Endothelial cell of umbilical vein (primary cell): ENCODE measurements around the gene GRK6. TPM values are rescaled to one million over a fixed set of nuclear protein-coding genes. Genes with fewer than 3 reads are reported as not detected.

Experiments
- BruUV-seq: library from RNA; stranded (reverse); fragments of 400-500 nt; replicated peaks from 2 replicates; lab custom pipeline; 2021; lab: Mats Ljungman, UMichigan
- CTCF ChIA-PET: fragments of 300-600, 350-600 bp; sonication (Branson Sonifier 250); formaldehyde crosslinking; loops from one replicate; lab custom pipeline; 2021; ENCODE audit warnings: antibody characterized with exemption, inconsistent platforms; lab: Charles Lee
- POLR2A ChIA-PET: fragments of 300-600, 350-600 bp; sonication (Branson Sonifier 250); formaldehyde crosslinking; loops from one replicate; lab custom pipeline; 2021; ENCODE audit warnings: antibody characterized with exemption, inconsistent platforms; lab: Charles Lee
- DNase-seq: peaks from one replicate; pipeline ENCODE4 v3.0.0-alpha.2; 2011; ENCODE audit warnings: low read depth, low spot score
- FAIRE-seq: peaks from 2 replicates; lab custom pipeline; 2011; peaks lifted over from hg19 to GRCh38; lab: Jason Lieb, UNC
- H2AFZ ChIP-seq: 2 replicates; pipeline ENCODE4 v1.6.0; 2012; ENCODE audit warnings: low read depth, low read length, control low read depth, inconsistent platforms
- H3K27ac ChIP-seq: 2 replicates; pipeline ENCODE4 v1.5.1; 2011; ENCODE audit warnings: low read depth, mild to moderate bottlenecking, control low read depth, low read length, moderate library complexity; ENCODE audit not compliant: insufficient read depth
- H3K27me3 ChIP-seq, 2 experiments: 2 replicates each; pipeline versions ENCODE4 v1.6.0 to v1.6.1; 2011; ENCODE audit warnings: low read length in 2 of 2, mixed read lengths in 1 of 2; ENCODE audit not compliant: control insufficient read depth in 2 of 2, insufficient read depth in 2 of 2
- H3K36me3 ChIP-seq, 2 experiments: 2 replicates in 1 of 2; 3 replicates in 1 of 2; pipeline ENCODE4 v1.5.1; 2011; ENCODE audit warnings: low read length in 2 of 2, mild to moderate bottlenecking in 1 of 2, moderate library complexity in 1 of 2; ENCODE audit not compliant: control insufficient read depth in 2 of 2, insufficient read depth in 2 of 2; ENCODE audit errors: extremely low read depth in 1 of 2
- H3K4me1 ChIP-seq: 3 replicates; pipeline ENCODE4 v1.5.1; 2011; ENCODE audit warnings: mild to moderate bottlenecking, low read length; ENCODE audit not compliant: control insufficient read depth, insufficient read depth; ENCODE audit errors: extremely low read depth
- H3K4me2 ChIP-seq: 2 replicates; pipeline ENCODE4 v1.6.1; 2011; ENCODE audit warnings: low read length, control low read depth, mixed read lengths; ENCODE audit not compliant: insufficient read depth
- H3K4me3 ChIP-seq, 3 experiments: fragments of 200-600 bp in 1 of 3; sonication (generic), shearing (Covaris generic) in 1 of 3; replicated peaks in 1 of 3; 2 replicates each; pipeline ENCODE4 v1.5.1; 2011 to 2016; ENCODE audit warnings: control low read depth in 3 of 3, low read length in 3 of 3, mild to moderate bottlenecking in 2 of 3, inconsistent platforms in 1 of 3, low read depth in 1 of 3, moderate library complexity in 1 of 3; ENCODE audit not compliant: insufficient read depth in 1 of 3
- H3K79me2 ChIP-seq: 2 replicates; pipeline ENCODE4 v1.6.0; 2012; ENCODE audit warnings: low read length, inconsistent platforms; ENCODE audit not compliant: control insufficient read depth, insufficient read depth
- H3K9ac ChIP-seq: replicated peaks from 2 replicates; pipeline ENCODE3; 2011; ENCODE audit warnings: low read length, control low read depth; ENCODE audit not compliant: insufficient read depth; ENCODE audit errors: extremely low read depth
- H3K9me1 ChIP-seq: replicated peaks from 3 replicates; pipeline ENCODE4 v1.6.0; 2011; ENCODE audit warnings: mild to moderate bottlenecking, low read length; ENCODE audit not compliant: control insufficient read depth, insufficient read depth; ENCODE audit errors: extremely low read depth
- H3K9me3 ChIP-seq: replicated peaks from 2 replicates; pipeline ENCODE4 v1.5.1; 2012; ENCODE audit warnings: low read length, inconsistent platforms; ENCODE audit not compliant: control insufficient read depth, insufficient read depth
- H4K20me1 ChIP-seq: replicated peaks from 2 replicates; pipeline ENCODE3; 2011; ENCODE audit warnings: mild to moderate bottlenecking, low read length; ENCODE audit not compliant: control insufficient read depth, insufficient read depth; ENCODE audit errors: extremely low read depth
- CTCF ChIP-seq, 2 donors: IDR thresholded peaks; 1 replicate in 1 of 2; 2 replicates in 1 of 2; pipeline ENCODE4 v1.5.1; 2011; ENCODE audit warnings: low read length in 2 of 2, mild to moderate bottlenecking in 2 of 2, moderate library complexity in 2 of 2, control low read depth in 1 of 2, inconsistent platforms in 1 of 2, low read depth in 1 of 2; ENCODE audit not compliant: insufficient read depth in 1 of 2; ENCODE audit errors: extremely low read depth in 1 of 2
- EZH2 ChIP-seq: IDR thresholded peaks from 2 replicates; pipeline ENCODE4 v1.6.1; 2012; ENCODE audit warnings: borderline replicate concordance, low read depth, mild to moderate bottlenecking, moderate library complexity, low read length, inconsistent platforms; ENCODE audit not compliant: severe bottlenecking
- FOS ChIP-seq: IDR thresholded peaks from 2 replicates; pipeline ENCODE4 v1.6.1; 2011; ENCODE audit warnings: mild to moderate bottlenecking, low read length, moderate library complexity, borderline replicate concordance; ENCODE audit not compliant: insufficient read depth
- GATA2 ChIP-seq: IDR thresholded peaks from 2 replicates; pipeline ENCODE4 v1.7.0; 2011; ENCODE audit warnings: low read depth, mild to moderate bottlenecking, moderate library complexity, mixed read lengths, low read length; ENCODE audit not compliant: insufficient read length, insufficient read depth
- JUN ChIP-seq: IDR thresholded peaks from 2 replicates; pipeline ENCODE4 v1.6.1; 2011; ENCODE audit warnings: borderline replicate concordance, low read depth; ENCODE audit not compliant: insufficient read length, insufficient read depth
- MAX ChIP-seq: IDR thresholded peaks from 2 replicates; pipeline ENCODE4 v1.6.1; 2011; ENCODE audit not compliant: insufficient read depth, insufficient read length
- MYC ChIP-seq: IDR thresholded peaks from one replicate; pipeline ENCODE4 v1.6.1; 2011; ENCODE audit warnings: mild to moderate bottlenecking, low read depth, low read length
- POLR2A ChIP-seq: IDR thresholded peaks from 2 replicates; pipeline ENCODE4 v1.6.1; 2012; ENCODE audit warnings: low read depth, mild to moderate bottlenecking, control low read depth, low read length
- POLR2AphosphoS5 ChIP-seq: IDR thresholded peaks from 2 replicates; pipeline ENCODE4 v1.6.1; 2012; ENCODE audit warnings: low read depth, mild to moderate bottlenecking, control low read depth, low read length, moderate library complexity; ENCODE audit not compliant: insufficient read depth
- dilution Hi-C: fragments of 300-500 bp; cut with MboI; formaldehyde crosslinking; loops from one replicate; pipeline ENCODE4 v1.15.0; 2019; ENCODE audit warnings: low sequenced_read_pairs; ENCODE audit not compliant: extremely low pct_ligation_motif_present
- intact Hi-C: fragments of 100-400 bp; cut with micrococcal nuclease; formaldehyde crosslinking; loops from one replicate; pipeline ENCODE4 v1.10.0; 2022
- polyA plus RNA-seq, 4 experiments: library from polyadenylated mRNA; depleted of rRNA in 3 of 4; stranded (reverse) in 3 of 4; unstranded in 1 of 4; fragments of >200 nt; gene quantifications; 2 replicates each; pipeline versions ENCODE4 v1.2.1 to v1.2.3, GENCODE V29; 2011 to 2012; ENCODE audit warnings: missing spikeins in 1 of 4
- total RNA-seq: library from RNA; stranded (reverse); gene quantifications from 2 replicates; pipeline ENCODE4 v1.2.3, GENCODE V29; 2021

GRK6 gene
- total and polyA plus RNA-seq, 2 donors (not counting 3 experiments of a cell fraction or from before 2014, with no cell fraction given) = 28.9 to 36.4 TPM

- H4K20me1 ChIP-seq = no peaks in the 10 kb centered on the region
- no peaks in the 10 kb centered on the region for H3K27me3 ChIP-seq
- H3K79me2 ChIP-seq = no peaks in the 10 kb centered on the region
- BruUV-seq = no TSS peak
- intact Hi-C loops = no loop called here
- no peak for FAIRE-seq
- H3K4me3 ChIP-seq = no peak overlapping the region
- POLR2A ChIA-PET = no interaction called here
- no peaks in the 10 kb centered on the region for H3K9me1 ChIP-seq
- H3K9me3 ChIP-seq = no peaks in the 10 kb centered on the region
- H3K9ac ChIP-seq = no peak overlapping the region
- H3K4me2 ChIP-seq = no peak overlapping the region
- dilution Hi-C loops = no loop called here
- CTCF ChIA-PET = interaction anchor here (1.1 kb wide), 1 partner anchor 19 kb away, joined by 3 read pairs; no protein-coding TSS in a partner anchor
- H3K27ac ChIP-seq = no peak overlapping the region
- DNase-seq = no peak
- no peak overlapping the region for H2AFZ ChIP-seq
- TF ChIP-seq MAX = no peak
- TF ChIP-seq POLR2A = no peak
- no peak for TF ChIP-seq JUN
- TF ChIP-seq EZH2 = no peak
- TF ChIP-seq CTCF (IDR thresholded peaks at IDR 0.05; ENCODE audit: extremely low read depth in 1 of 2, insufficient read depth in 1 of 2, low read depth in 1 of 2, low read length in 2 of 2) = no peak
- TF ChIP-seq POLR2AphosphoS5 = no peak
- TF ChIP-seq MYC = no peak
- TF ChIP-seq FOS = no peak
- no peak for TF ChIP-seq GATA2
- peaks cover 11 to 31% of the 10 kb centered on the region in 2 experiments for H3K36me3 ChIP-seq
- no peaks in the 10 kb centered on the region for H3K4me1 ChIP-seq
Observed at GRCh38 chr5:177435847-177436536, 9.5 kb downstream of the GRK6 start.
